IMR-90 (cell line): ENCODE measurements around the gene RHBDL1.

ENCODE experiments used
- CEBPB ChIP-seq: IDR thresholded peaks from 2 replicates; pipeline ENCODE4 v1.6.1; 2012; ENCODE audit warnings: low read depth, low read length, improper control_type of control experiment
- CTCF ChIP-seq: conservative IDR thresholded peaks from 2 replicates; pipeline ENCODE4 v1.5.1; 2012; ENCODE audit warnings: mild to moderate bottlenecking, low read depth, low read length, improper control_type of control experiment
- ELK1 ChIP-seq: fragments of 150-350 bp; IDR thresholded peaks from 2 replicates; pipeline ENCODE4 v1.6.1; 2016; ENCODE audit warnings: low read depth, mild to moderate bottlenecking, low read length, moderate library complexity, borderline replicate concordance
- MAZ ChIP-seq: IDR thresholded peaks from 2 replicates; pipeline ENCODE4 v1.6.1; 2012; ENCODE audit warnings: low read depth, mild to moderate bottlenecking, low read length, improper control_type of control experiment, moderate library complexity, borderline replicate concordance
- MXI1 ChIP-seq: IDR thresholded peaks from 2 replicates; pipeline ENCODE4 v1.6.1; 2012; ENCODE audit warnings: low read depth, mild to moderate bottlenecking, low read length, moderate library complexity, borderline replicate concordance
- NFE2L2 ChIP-seq: fragments of 150-350 bp; IDR thresholded peaks from 2 replicates; pipeline ENCODE4 v1.6.1; 2016; ENCODE audit warnings: low read depth, mild to moderate bottlenecking, low read length
- POLR2A ChIP-seq: IDR thresholded peaks from 2 replicates; pipeline ENCODE4 v1.6.1; 2012; ENCODE audit warnings: mild to moderate bottlenecking, low read depth, low read length
- RAD21 ChIP-seq: IDR thresholded peaks from 2 replicates; pipeline ENCODE4 v1.6.1; 2012; ENCODE audit warnings: low read length, improper control_type of control experiment
- RCOR1 ChIP-seq: IDR thresholded peaks from 2 replicates; pipeline ENCODE4 v1.6.1; 2012; ENCODE audit warnings: mild to moderate bottlenecking, low read length, improper control_type of control experiment; ENCODE audit not compliant: insufficient replicate concordance
- RFX5 ChIP-seq: IDR thresholded peaks from 2 replicates; pipeline ENCODE4 v1.8.0; 2012; ENCODE audit warnings: low read depth, mild to moderate bottlenecking, low read length, moderate library complexity
- SMC3 ChIP-seq: fragments of 150-350 bp; IDR thresholded peaks from 2 replicates; pipeline ENCODE4 v1.6.1; 2016; ENCODE audit warnings: low read depth, mild to moderate bottlenecking, antibody characterized with exemption, low read length, moderate library complexity
- USF2 ChIP-seq: fragments of 150-350 bp; IDR thresholded peaks from 2 replicates; pipeline ENCODE4 v1.6.1; 2017; ENCODE audit warnings: mild to moderate bottlenecking, antibody characterized with exemption, low read length, low read depth

- TF ChIP-seq CTCF = no peak
- TF ChIP-seq POLR2A = no peak
- TF ChIP-seq ELK1 = no peak
- TF ChIP-seq MXI1 = no peak
- TF ChIP-seq USF2 = no peak
- TF ChIP-seq NFE2L2 = no peak
- no peak for TF ChIP-seq MAZ
- no peak for TF ChIP-seq RAD21
- TF ChIP-seq SMC3 = no peak
- no peak for TF ChIP-seq RFX5
- TF ChIP-seq RCOR1 = no peak
- TF ChIP-seq CEBPB = no peak
Measured at GRCh38 chr16:683396-684070, 8.1 kb downstream of the RHBDL1 start.
